DMS79 treated with DMSO at 0.1 percent for 48 hours (cell line): ENCODE results near the gene MINDY1.

Experiments used
- DNase-seq: peaks from one replicate; lab custom pipeline; 2025; lab: John Stamatoyannopoulos, UW

MINDY1 gene

GRCh38 chr1:150965605-150966004 is 41.1 kb downstream of the MINDY1 start:
- no peak for DNase-seq

GRCh38 chr1:150964164-150964489 is 42.6 kb downstream of the MINDY1 start:
- no peak for DNase-seq

DNA sequence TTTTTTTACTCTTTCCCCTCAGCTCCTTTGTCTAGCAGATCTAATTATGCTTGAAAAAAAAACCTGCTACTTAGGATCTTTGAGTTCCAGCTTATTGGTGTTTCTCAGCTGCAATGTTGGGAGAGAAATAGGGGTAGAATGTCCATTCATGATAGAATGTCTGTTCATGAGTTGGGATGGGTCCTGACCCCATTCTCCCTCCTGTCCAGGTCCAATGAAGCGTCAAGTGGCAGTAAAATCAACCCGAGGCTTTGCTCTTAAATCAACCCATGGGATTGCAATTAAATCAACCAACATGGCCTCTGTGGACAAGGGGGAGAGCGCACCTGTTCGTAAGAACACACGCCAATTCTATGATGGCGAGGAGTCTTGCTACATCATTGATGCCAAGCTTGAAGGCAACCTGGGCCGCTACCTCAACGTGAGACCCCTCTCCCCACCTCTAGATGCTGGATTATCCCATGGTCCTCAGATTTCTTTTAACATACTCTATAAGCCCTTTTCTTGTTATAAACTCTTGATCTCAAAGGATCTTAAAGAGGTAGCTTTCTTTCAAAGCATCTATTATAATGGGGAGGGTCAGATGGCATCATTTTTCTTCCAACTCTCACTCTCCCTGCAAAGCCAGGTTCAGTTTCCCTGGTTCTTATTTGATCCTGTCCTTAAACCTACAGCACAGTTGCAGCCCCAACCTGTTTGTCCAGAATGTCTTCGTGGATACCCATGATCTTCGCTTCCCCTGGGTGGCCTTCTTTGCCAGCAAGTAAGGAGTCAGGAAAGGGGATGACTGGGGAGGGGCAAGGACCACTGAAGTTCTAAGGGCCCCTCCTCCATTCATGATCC is 43.2 kb downstream of the MINDY1 start:
- no peak for DNase-seq

- DNase-seq = no peak
Observed at GRCh38 chr1:150961756-150962155, 44.9 kb downstream of the MINDY1 start.

- no peak for DNase-seq
Observed at GRCh38 chr1:150960646-150961045, 46.1 kb downstream of the MINDY1 start.

DNA sequence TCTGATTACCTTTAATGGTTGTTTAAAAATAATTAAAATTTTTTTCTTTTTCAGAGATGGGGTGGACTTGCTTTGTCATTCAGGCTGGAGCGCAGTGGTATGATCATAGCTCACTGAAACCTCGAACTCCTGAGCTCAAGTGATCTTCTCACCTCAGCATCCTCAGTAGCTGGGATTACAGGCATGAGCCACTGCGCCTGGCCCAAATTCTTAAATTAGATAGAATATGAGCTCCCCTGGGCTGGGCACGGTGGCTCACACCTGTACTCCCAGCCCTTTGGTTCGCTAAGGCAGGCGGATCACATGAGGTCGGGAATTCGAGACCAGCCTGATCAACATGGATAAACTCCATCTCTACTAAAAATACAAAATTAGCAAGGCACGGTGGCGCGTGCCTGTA is 49.0 kb downstream of the MINDY1 start:
- no peak for DNase-seq

GRCh38 chr1:150955280-150955679 is 51.4 kb downstream of the MINDY1 start:
- no peak for DNase-seq

GRCh38 chr1:150954708-150955107 is 52.0 kb downstream of the MINDY1 start:
- DNase-seq = no peak
